Measurements from ENCODE around the gene NPM3.

GRCh38 chr10:101769541-101770180, 13.6 kb downstream of the NPM3 start:
- TF ChIP-seq CTCF (conservative IDR thresholded peaks at IDR 0.05) (no peak), ZFX (IDR thresholded peaks at IDR 0.05) (no peak)
